ENCODE results near the gene GTPBP6.

- TF ChIP-seq CTCF (IDR thresholded peaks at IDR 0.05) (no peak), POLR2AphosphoS5 (IDR thresholded peaks at IDR 0.05; ENCODE audit: low read depth, low read length) (no peak), SIN3A (IDR thresholded peaks at IDR 0.05; ENCODE audit: borderline replicate concordance, insufficient read depth, low read depth, low read length) (no peak), TCF7L2 (IDR thresholded peaks at IDR 0.05; ENCODE audit: low read depth, low read length) (no peak)
- TF ChIP-seq, protein P1, sequence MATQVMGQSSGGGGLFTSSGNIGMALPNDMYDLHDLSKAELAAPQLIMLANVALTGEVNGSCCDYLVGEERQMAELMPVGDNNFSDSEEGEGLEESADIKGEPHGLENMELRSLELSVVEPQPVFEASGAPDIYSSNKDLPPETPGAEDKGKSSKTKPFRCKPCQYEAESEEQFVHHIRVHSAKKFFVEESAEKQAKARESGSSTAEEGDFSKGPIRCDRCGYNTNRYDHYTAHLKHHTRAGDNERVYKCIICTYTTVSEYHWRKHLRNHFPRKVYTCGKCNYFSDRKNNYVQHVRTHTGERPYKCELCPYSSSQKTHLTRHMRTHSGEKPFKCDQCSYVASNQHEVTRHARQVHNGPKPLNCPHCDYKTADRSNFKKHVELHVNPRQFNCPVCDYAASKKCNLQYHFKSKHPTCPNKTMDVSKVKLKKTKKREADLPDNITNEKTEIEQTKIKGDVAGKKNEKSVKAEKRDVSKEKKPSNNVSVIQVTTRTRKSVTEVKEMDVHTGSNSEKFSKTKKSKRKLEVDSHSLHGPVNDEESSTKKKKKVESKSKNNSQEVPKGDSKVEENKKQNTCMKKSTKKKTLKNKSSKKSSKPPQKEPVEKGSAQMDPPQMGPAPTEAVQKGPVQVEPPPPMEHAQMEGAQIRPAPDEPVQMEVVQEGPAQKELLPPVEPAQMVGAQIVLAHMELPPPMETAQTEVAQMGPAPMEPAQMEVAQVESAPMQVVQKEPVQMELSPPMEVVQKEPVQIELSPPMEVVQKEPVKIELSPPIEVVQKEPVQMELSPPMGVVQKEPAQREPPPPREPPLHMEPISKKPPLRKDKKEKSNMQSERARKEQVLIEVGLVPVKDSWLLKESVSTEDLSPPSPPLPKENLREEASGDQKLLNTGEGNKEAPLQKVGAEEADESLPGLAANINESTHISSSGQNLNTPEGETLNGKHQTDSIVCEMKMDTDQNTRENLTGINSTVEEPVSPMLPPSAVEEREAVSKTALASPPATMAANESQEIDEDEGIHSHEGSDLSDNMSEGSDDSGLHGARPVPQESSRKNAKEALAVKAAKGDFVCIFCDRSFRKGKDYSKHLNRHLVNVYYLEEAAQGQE (IDR thresholded peaks at IDR 0.05; ENCODE audit: insufficient read depth in 1 of 2, low read depth in 2 of 2, low read length in 1 of 2) = no peak
Measured at GRCh38 chrX:331825-332495, 13.4 kb upstream of the GTPBP6 start.

All from Panc1 (cell line).